NCI-H187 treated with DMSO at 0.1 percent for 48 hours (cell line): ENCODE results near the gene GLT8D2.

Experiments used
- DNase-seq: peaks from one replicate; lab custom pipeline; 2025; lab: John Stamatoyannopoulos, UW

The GLT8D2 gene

GRCh38 chr12:103948746-103949406 lies 101.1 kb downstream of the GLT8D2 start:
- DNase-seq, result no peak

DNA sequence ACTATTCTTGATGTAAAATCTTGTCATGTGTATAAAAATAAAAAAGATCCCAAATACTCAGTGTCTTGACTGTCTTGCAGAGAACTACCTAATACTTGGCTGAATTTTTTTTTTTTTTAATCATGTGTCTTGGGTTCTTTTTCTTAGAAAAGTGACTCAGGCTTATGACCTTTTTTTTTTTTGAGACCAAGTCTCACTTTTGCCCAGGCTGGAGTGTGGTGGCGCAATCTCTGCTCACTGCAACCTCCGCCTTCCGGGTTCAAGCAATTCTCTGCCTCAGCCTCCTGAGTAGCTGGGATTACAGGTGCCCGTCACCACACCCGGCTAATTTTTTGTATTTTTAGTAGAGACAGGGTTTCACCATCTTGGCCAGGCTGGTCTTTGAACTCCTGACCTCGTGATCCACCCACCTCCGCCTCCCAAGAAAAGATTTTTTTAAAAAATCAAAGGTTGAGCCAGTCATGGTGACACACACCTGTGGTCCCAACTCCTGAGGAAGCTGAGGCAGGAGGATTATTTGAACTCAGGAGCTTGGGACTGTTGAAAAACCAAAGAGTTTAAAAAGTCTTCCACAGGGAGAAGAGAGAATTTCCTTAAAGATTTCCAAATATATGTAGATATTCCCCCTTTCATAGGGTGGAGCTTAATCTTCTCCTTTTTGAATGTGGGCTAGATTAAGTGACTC lies 102.0 kb downstream of the GLT8D2 start:
- DNase-seq, result no peak

- DNase-seq, result no peak
These were observed 105.0 kb downstream of the GLT8D2 start for GRCh38 chr12:103944964-103945363.
